Duodenal mucosa (tissue), 2 donors: ENCODE measurements around the gene BIRC2.

Experiments used
- H3K27ac ChIP-seq: one replicate; pipeline ENCODE4 v1.7.0; 2013; ENCODE audit warnings: low read depth, low read length
- H3K27me3 ChIP-seq, 2 donors: one replicate each; pipeline ENCODE4 v1.7.0; 2013; ENCODE audit warnings: low read length in 2 of 2, control low read depth in 1 of 2; ENCODE audit not compliant: insufficient read depth in 2 of 2, control insufficient read depth in 1 of 2
- H3K36me3 ChIP-seq, 2 donors: one replicate each; pipeline ENCODE4 v1.7.0; 2013; ENCODE audit warnings: low read length in 2 of 2, control low read depth in 1 of 2; ENCODE audit not compliant: insufficient read depth in 2 of 2, control insufficient read depth in 1 of 2
- H3K4me1 ChIP-seq, 2 donors: one replicate each; pipeline ENCODE4 v1.7.0; 2013; ENCODE audit warnings: low read length in 2 of 2, control low read depth in 1 of 2; ENCODE audit not compliant: insufficient read depth in 2 of 2, control insufficient read depth in 1 of 2
- H3K4me3 ChIP-seq, 2 donors: one replicate each; pipeline ENCODE4 v1.7.0; 2013; ENCODE audit warnings: low read length in 2 of 2, low read depth in 1 of 2
- H3K9ac ChIP-seq, 2 donors: one replicate each; pipeline ENCODE4 v1.7.0; 2013; ENCODE audit warnings: low read length in 2 of 2, low read depth in 1 of 2
- H3K9me3 ChIP-seq, 2 donors: one replicate each; pipeline ENCODE4 v1.7.0; 2013; ENCODE audit warnings: low read length in 2 of 2, control low read depth in 1 of 2; ENCODE audit not compliant: control insufficient read depth in 1 of 2

BIRC2 gene

GRCh38 chr11:102414559-102414958 is 67.5 kb downstream of the BIRC2 start:
- Histone ChIP-seq H3K9me3 (no peaks in the 10 kb centered on the region), H3K4me3 (no peak overlapping the region), H3K4me1 (no peaks in the 10 kb centered on the region), H3K27ac (no peak overlapping the region), H3K36me3 (no peaks in the 10 kb centered on the region), H3K9ac (no peak overlapping the region), H3K27me3 (no peaks in the 10 kb centered on the region)

DNA sequence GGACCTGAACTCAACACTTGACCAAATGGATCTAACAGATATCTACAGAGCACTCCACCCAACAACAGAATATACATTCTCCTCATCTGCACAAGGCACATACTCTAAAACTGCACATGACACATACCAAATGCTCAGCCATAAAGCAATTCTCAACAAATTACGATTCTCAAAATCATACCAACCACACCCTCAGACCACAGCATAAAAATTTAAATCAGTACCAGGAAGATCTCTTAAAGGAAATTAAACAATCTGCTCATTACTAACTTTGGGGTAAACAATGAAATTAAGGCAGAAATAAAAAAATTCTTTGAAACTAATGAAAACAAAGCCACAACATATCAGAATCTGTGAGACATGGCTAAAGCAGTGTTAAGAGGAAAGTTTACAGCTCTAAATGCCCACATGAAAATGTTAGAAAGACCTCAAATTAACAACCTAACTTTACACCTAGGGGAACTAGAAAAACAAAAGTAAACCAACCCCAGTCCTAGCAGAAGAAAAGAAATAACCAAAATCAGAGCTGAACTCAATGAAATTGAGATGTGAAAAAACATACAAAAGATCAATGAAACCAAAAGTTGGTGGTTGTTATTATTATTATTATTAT is 68.4 kb downstream of the BIRC2 start:
- Histone ChIP-seq H3K36me3 (no peaks in the 10 kb centered on the region), H3K27me3 (no peaks in the 10 kb centered on the region), H3K4me3 (no peak overlapping the region), H3K27ac (no peak overlapping the region), H3K9me3 (no peaks in the 10 kb centered on the region), H3K4me1 (no peaks in the 10 kb centered on the region), H3K9ac (no peak overlapping the region)

GRCh38 chr11:102416976-102417375 is 70.0 kb downstream of the BIRC2 start:
- Histone ChIP-seq H3K36me3 (no peaks in the 10 kb centered on the region), H3K27me3 (no peaks in the 10 kb centered on the region), H3K4me1 (no peaks in the 10 kb centered on the region), H3K9ac (no peak overlapping the region), H3K4me3 (no peak overlapping the region), H3K27ac (no peak overlapping the region), H3K9me3 (no peaks in the 10 kb centered on the region)

DNA sequence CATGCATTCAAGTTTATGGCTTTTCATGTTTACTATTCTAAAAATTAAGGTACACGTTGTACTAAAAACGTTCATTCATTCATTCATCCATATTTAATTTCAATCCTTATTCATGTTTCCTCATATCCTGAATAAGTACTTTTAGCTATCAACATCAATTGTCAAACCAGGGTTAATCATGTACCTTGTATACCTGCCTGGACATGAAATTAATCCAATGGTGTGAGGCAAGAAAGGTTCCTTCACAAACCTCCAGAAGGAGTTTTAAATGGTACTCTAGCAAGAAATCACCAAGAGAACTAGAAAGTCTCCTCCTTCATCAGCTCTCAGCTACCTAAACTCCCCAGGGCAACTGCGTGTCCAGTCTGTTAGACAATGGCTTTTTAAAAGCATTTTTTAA is 72.2 kb downstream of the BIRC2 start:
- Histone ChIP-seq H3K4me3 (no peak overlapping the region), H3K9me3 (no peaks in the 10 kb centered on the region), H3K4me1 (no peaks in the 10 kb centered on the region), H3K36me3 (no peaks in the 10 kb centered on the region), H3K9ac (no peak overlapping the region), H3K27ac (no peak overlapping the region), H3K27me3 (no peaks in the 10 kb centered on the region)

DNA sequence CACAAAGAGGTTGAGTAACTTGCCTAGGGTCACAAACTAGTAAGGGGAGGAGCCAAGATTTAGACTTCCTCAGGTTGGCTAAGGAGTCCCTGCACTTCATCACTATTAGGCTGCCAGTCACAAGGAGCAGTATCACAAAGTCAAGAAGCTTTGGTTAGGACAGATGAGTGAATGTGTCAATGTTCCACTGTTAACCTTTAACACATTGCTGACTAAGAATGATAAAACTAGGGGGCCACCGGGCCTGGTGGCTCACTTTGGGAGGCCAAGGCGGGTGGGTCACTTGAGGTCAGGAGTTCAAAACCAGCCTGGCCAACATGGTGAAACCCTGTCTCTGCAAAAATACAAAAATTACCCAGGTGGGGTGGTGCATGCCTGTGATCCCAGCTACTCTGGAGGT is 73.5 kb downstream of the BIRC2 start:
- H3K4me3 ChIP-seq = no peak overlapping the region
- no peak overlapping the region for H3K27ac ChIP-seq
- H3K4me1 ChIP-seq = no peaks in the 10 kb centered on the region
- H3K9me3 ChIP-seq = no peaks in the 10 kb centered on the region
- no peaks in the 10 kb centered on the region for H3K27me3 ChIP-seq
- no peaks in the 10 kb centered on the region for H3K36me3 ChIP-seq
- no peak overlapping the region for H3K9ac ChIP-seq

DNA sequence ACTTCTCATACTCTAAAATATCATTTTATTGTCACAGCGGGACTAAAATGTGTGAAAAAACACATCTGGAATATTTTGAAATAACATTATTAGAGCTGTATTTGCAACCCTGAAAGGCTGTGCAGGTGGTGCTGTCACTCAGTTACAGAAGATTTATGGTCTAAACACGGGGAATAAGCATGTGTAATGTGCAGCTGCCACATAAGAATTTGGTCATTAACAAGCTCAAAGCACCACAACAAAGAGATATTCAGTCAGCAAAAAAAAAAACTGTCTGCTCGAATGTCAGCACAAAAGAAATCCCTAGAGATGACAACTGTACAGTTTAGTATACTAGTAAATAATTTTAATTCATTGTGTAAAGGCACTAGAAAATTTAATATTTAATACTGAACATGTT is 74.2 kb downstream of the BIRC2 start:
- Histone ChIP-seq H3K27ac (no peak overlapping the region), H3K36me3 (no peaks in the 10 kb centered on the region), H3K9ac (no peak overlapping the region)

GRCh38 chr11:102422817-102423712 is 76.1 kb downstream of the BIRC2 start:
- Histone ChIP-seq H3K4me1 (no peaks in the 10 kb centered on the region), H3K9ac (no peak overlapping the region), H3K36me3 (no peaks in the 10 kb centered on the region), H3K27ac (no peak overlapping the region), H3K27me3 (no peaks in the 10 kb centered on the region), H3K9me3 (no peaks in the 10 kb centered on the region), H3K4me3 (no peak overlapping the region)

More for the DNA sequence above, 74.2 kb downstream of the BIRC2 start:
- H3K4me1 ChIP-seq = no peaks in the 10 kb centered on the region
- no peak overlapping the region for H3K4me3 ChIP-seq
- no peaks in the 10 kb centered on the region for H3K27me3 ChIP-seq
- no peaks in the 10 kb centered on the region for H3K9me3 ChIP-seq

DNA sequence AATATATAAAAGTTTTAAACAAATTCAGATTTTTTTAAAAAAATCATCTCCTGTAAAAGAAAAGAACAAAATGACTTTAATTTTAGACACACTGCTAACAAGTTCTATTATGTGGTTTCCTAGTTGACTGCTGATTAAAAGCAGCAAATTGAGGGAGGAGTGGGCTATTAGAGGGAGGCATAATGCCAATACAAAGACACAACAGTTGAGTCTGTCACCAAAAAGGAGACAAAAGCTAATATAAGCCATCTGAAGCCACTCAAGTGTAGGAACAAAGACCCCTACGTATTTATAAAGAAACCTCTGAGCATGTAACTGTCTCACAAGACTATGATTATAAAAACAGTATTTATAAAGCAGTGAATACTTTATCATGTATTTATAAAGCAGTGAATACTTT is 76.9 kb downstream of the BIRC2 start:
- Histone ChIP-seq H3K27ac (no peak overlapping the region), H3K9me3 (no peaks in the 10 kb centered on the region), H3K4me1 (no peaks in the 10 kb centered on the region), H3K4me3 (no peak overlapping the region), H3K27me3 (no peaks in the 10 kb centered on the region), H3K9ac (no peak overlapping the region), H3K36me3 (no peaks in the 10 kb centered on the region)

GRCh38 chr11:102426000-102426399 is 79.0 kb downstream of the BIRC2 start:
- H3K27me3 ChIP-seq = no peaks in the 10 kb centered on the region
- no peak overlapping the region for H3K4me3 ChIP-seq
- no peak overlapping the region for H3K9ac ChIP-seq
- no peak overlapping the region for H3K27ac ChIP-seq
- H3K9me3 ChIP-seq = no peaks in the 10 kb centered on the region
- H3K4me1 ChIP-seq = peaks cover 0 to 12% of the 10 kb centered on the region in 2 donors
- H3K36me3 ChIP-seq = no peaks in the 10 kb centered on the region

- H3K9me3 ChIP-seq = no peaks in the 10 kb centered on the region
- H3K4me1 ChIP-seq = peaks cover 0 to 12% of the 10 kb centered on the region in 2 donors
- no peak overlapping the region for H3K27ac ChIP-seq
- no peaks in the 10 kb centered on the region for H3K36me3 ChIP-seq
- H3K27me3 ChIP-seq = no peaks in the 10 kb centered on the region
- H3K9ac ChIP-seq = no peak overlapping the region
- H3K4me3 ChIP-seq = no peak overlapping the region
Measured at GRCh38 chr11:102426570-102426969, 79.6 kb downstream of the BIRC2 start.
